Lower lobe of right lung (tissue), 2 donors: Measurements from ENCODE around the gene PCSK6. TPM values are rescaled to one million over a fixed set of nuclear protein-coding genes. Genes with fewer than 3 reads are reported as not detected.

Experiments
- ATAC-seq, 2 donors: fragments of 200-7000 bp; cut with Tn5 transposase; one replicate each; pipeline ENCODE4 v1.9.1; 2020 to 2022; ENCODE audit warnings: mild to moderate bottlenecking in 2 of 2, moderate library complexity in 2 of 2
- DNase-seq: peaks from one replicate; pipeline ENCODE4 v3.0.0-alpha.2; 2020
- H3K27ac ChIP-seq: fragments of 200-600 bp; one replicate; pipeline ENCODE4 v1.8.0; 2022
- H3K27me3 ChIP-seq: fragments of 200-600 bp; one replicate; pipeline ENCODE4 v1.8.0; 2022; ENCODE audit warnings: low read depth
- H3K36me3 ChIP-seq: fragments of 200-600 bp; one replicate; pipeline ENCODE4 v1.8.0; 2022; ENCODE audit warnings: mild to moderate bottlenecking
- H3K4me1 ChIP-seq: fragments of 200-600 bp; one replicate; pipeline ENCODE4 v1.8.0; 2022
- H3K4me3 ChIP-seq: fragments of 200-600 bp; one replicate; pipeline ENCODE4 v1.8.0; 2022; ENCODE audit warnings: mild to moderate bottlenecking
- H3K9me3 ChIP-seq: fragments of 200-600 bp; one replicate; pipeline ENCODE4 v1.8.0; 2022
- CTCF ChIP-seq: fragments of 200-600 bp; IDR thresholded peaks from one replicate; pipeline ENCODE4 v1.8.0; 2022; ENCODE audit warnings: antibody characterized with exemption, mild to moderate bottlenecking
- intact Hi-C: fragments of 100-400 bp; cut with DNase I; formaldehyde crosslinking; loops from one replicate; pipeline ENCODE4 v1.11.0; 2022
- total RNA-seq: library from RNA; stranded (reverse); fragmentation: NEBNext Ultra II Directional; extraction: Animal tissue kit (Norgen Biotek cat#: 25700); gene quantifications from one replicate; pipeline ENCODE4 v1.2.1, GENCODE V29; 2021
- donor health status: DM: no; HTN: yes; CAD: no; lungs with severe emphysema.

The PCSK6 gene
- total RNA-seq, 1 donor from 2014 or later: 12.3 TPM

- no peaks in the 10 kb centered on the region for H3K27me3 ChIP-seq
- intact Hi-C loops: no loop called here
- H3K4me3 ChIP-seq: no peak overlapping the region
- no peak overlapping the region for H3K27ac ChIP-seq
- no peaks in the 10 kb centered on the region for H3K36me3 ChIP-seq
- peaks cover 8% of the 10 kb centered on the region for H3K4me1 ChIP-seq
- no peak for TF ChIP-seq CTCF
- no peaks in the 10 kb centered on the region for H3K9me3 ChIP-seq
- DNase-seq (no peak), ATAC-seq (no peak)
These were observed 53.0 kb downstream of the PCSK6 start for GRCh38 chr15:101436526-101436925.

GRCh38 chr15:101435761-101436160 is 53.7 kb downstream of the PCSK6 start:
- intact Hi-C loops: no loop called here
- Histone ChIP-seq H3K4me1 (peaks cover 8% of the 10 kb centered on the region), H3K27ac (no peak overlapping the region), H3K4me3 (no peak overlapping the region), H3K36me3 (no peaks in the 10 kb centered on the region), H3K27me3 (no peaks in the 10 kb centered on the region), H3K9me3 (no peaks in the 10 kb centered on the region)
- DNase-seq: no peak
- no peak for ATAC-seq
- TF ChIP-seq CTCF: no peak

- intact Hi-C loops: no loop called here
- Histone ChIP-seq H3K27me3 (no peaks in the 10 kb centered on the region), H3K4me1 (peaks cover 6% of the 10 kb centered on the region), H3K36me3 (no peaks in the 10 kb centered on the region), H3K9me3 (no peaks in the 10 kb centered on the region), H3K4me3 (no peak overlapping the region), H3K27ac (no peak overlapping the region)
- no peak for TF ChIP-seq CTCF
- ATAC-seq (no peak), DNase-seq (no peak)
These were observed 55.2 kb downstream of the PCSK6 start for GRCh38 chr15:101434032-101434920.

- no peaks in the 10 kb centered on the region for H3K27me3 ChIP-seq
- no peak overlapping the region for H3K27ac ChIP-seq
- no peak overlapping the region for H3K4me3 ChIP-seq
- no peaks in the 10 kb centered on the region for H3K36me3 ChIP-seq
- DNase-seq (no peak), ATAC-seq (no peak)
- TF ChIP-seq CTCF: no peak
- no peaks in the 10 kb centered on the region for H3K4me1 ChIP-seq
- H3K9me3 ChIP-seq: no peaks in the 10 kb centered on the region
- intact Hi-C loops: no loop called here
These were observed 56.1 kb downstream of the PCSK6 start for GRCh38 chr15:101433396-101433795.

GRCh38 chr15:101432982-101433381 is 56.5 kb downstream of the PCSK6 start:
- Histone ChIP-seq H3K27ac (no peak overlapping the region), H3K4me3 (no peak overlapping the region), H3K27me3 (no peaks in the 10 kb centered on the region), H3K4me1 (no peaks in the 10 kb centered on the region), H3K9me3 (no peaks in the 10 kb centered on the region), H3K36me3 (no peaks in the 10 kb centered on the region)
- no peak for TF ChIP-seq CTCF
- intact Hi-C loops: no loop called here
- DNase-seq (no peak), ATAC-seq (no peak)
